Middle frontal gyrus (tissue), 1 donor: ENCODE results near the gene CDHR2.

ENCODE experiments used
- DNase-seq: peaks from one replicate; pipeline ENCODE4 v3.0.0-alpha.2; 2015; ENCODE audit warnings: low spot score; ENCODE audit errors: extremely low spot score

The CDHR2 gene

GRCh38 chr5:176639208-176639607 is 90.1 kb downstream of the CDHR2 start:
- no peak for DNase-seq

GRCh38 chr5:176639981-176640380 is 90.8 kb downstream of the CDHR2 start:
- no peak for DNase-seq

- no peak for DNase-seq
Observed at GRCh38 chr5:176640616-176641015, 91.5 kb downstream of the CDHR2 start.

- no peak for DNase-seq
Observed at GRCh38 chr5:176642675-176643490, 93.7 kb downstream of the CDHR2 start.

- no peak for DNase-seq
Observed at GRCh38 chr5:176643491-176644219, 94.5 kb downstream of the CDHR2 start.

- no peak for DNase-seq
Observed at GRCh38 chr5:176644294-176644693, 95.2 kb downstream of the CDHR2 start.

GRCh38 chr5:176644878-176645670 is 95.9 kb downstream of the CDHR2 start:
- DNase-seq = no peak
